IPS-15b (cell line): ENCODE data around the gene NOD1.

Source experiments
- H3K27me3 ChIP-seq: one replicate; pipeline ENCODE4 v1.6.1; 2013; ENCODE audit warnings: low read length; ENCODE audit not compliant: control insufficient read depth, insufficient read depth
- H3K36me3 ChIP-seq: one replicate; pipeline ENCODE4 v1.6.1; 2013; ENCODE audit warnings: low read length; ENCODE audit not compliant: control insufficient read depth, insufficient read depth
- H3K4me1 ChIP-seq: one replicate; pipeline ENCODE4 v1.6.1; 2013; ENCODE audit warnings: mild to moderate bottlenecking, low read length; ENCODE audit not compliant: control insufficient read depth, insufficient read depth
- H3K4me3 ChIP-seq: one replicate; pipeline ENCODE4 v1.5.1; 2013; ENCODE audit warnings: low read depth, low read length
- H3K9ac ChIP-seq: one replicate; pipeline ENCODE4 v1.6.1; 2013; ENCODE audit warnings: low read depth, mild to moderate bottlenecking, low read length
- H3K9me3 ChIP-seq: one replicate; pipeline ENCODE4 v1.6.1; 2013; ENCODE audit warnings: mild to moderate bottlenecking, low read length; ENCODE audit not compliant: control insufficient read depth, insufficient read depth

The NOD1 gene

DNA sequence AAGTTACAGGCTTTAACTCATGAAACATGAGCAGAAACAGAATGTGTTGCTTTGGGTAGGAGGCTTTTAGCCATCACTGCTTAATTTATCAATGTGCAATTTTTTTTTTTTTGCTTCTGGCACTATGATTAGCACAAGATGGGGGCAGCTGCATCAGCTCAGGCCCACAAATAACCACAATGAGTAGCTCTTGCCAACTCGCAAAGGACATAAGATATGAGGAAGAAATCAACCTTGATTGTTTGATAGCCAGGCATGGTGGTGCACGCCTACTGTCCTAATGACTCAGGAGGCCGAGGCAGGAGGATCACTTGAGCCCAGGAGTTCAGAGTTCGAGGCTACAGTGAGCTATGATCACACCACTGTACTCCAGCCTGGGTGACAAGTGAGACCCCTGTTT, 12.3 kb downstream of the NOD1 start:
- Histone ChIP-seq H3K4me3 (no peak overlapping the region), H3K9me3 (no peaks in the 10 kb centered on the region), H3K9ac (no peak overlapping the region), H3K4me1 (peaks cover 11% of the 10 kb centered on the region), H3K27me3 (no peaks in the 10 kb centered on the region), H3K36me3 (no peaks in the 10 kb centered on the region)

DNA sequence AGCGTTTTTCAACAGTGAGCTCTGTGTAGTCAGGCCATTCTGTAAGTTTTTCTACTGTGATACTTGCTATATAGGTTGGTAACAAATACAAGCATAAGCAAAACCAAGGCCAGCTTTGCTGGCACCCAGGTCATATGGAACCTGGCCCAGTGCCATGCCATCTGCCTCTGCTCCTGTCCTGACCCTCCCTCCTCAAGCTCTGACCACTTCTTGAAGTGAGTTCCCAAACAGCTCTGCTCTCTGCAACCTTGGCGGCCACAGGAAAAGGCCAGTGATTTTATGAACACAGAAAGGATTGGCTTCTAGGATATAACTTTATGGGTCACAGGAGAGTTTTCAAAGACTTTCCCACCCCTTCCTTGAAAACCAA, 12.8 kb downstream of the NOD1 start:
- H3K9ac ChIP-seq, result no peak overlapping the region
- H3K27me3 ChIP-seq, result no peaks in the 10 kb centered on the region
- H3K9me3 ChIP-seq, result no peaks in the 10 kb centered on the region
- peaks cover 11% of the 10 kb centered on the region for H3K4me1 ChIP-seq
- H3K36me3 ChIP-seq, result no peaks in the 10 kb centered on the region
- H3K4me3 ChIP-seq, result no peak overlapping the region

DNA sequence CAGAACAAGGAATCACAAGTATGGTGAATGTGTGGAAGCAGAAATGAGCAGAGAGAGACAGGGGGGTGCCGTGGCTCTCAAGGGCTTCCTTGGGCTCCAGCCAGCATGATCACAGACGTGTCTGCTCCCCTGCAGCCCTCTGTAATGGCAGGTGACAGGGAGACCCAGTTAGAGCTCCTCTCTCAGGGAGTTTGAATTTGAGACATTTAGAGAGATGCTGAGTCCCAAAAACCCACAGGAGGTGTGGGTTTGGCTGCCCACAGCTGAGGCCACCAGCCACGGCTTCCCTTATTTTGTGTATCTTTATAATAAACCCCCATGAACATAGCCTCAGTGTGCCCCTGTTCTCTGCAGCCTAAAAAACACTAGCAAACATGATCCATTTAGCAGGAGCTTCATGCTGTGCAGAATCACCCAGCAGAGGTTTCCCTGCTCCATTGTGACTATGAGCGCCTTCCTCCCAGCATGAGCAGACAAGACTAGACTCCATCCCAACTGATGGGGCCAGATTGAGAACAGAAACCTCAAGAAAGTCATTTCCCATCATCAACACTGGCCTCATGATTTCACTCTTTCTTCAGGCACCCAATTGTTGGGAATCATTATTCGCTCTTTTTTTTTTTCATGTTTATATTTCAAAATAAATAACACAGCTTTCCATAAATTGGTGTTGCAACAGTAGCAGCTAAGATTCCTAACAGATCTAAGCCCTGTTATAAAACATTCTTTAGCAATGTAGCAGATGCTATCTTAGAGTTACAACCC, 13.4 kb downstream of the NOD1 start:
- H3K4me1 ChIP-seq, result peaks cover 11% of the 10 kb centered on the region
- no peaks in the 10 kb centered on the region for H3K27me3 ChIP-seq
- no peaks in the 10 kb centered on the region for H3K9me3 ChIP-seq
- no peak overlapping the region for H3K9ac ChIP-seq
- H3K36me3 ChIP-seq, result no peaks in the 10 kb centered on the region
- no peak overlapping the region for H3K4me3 ChIP-seq

DNA sequence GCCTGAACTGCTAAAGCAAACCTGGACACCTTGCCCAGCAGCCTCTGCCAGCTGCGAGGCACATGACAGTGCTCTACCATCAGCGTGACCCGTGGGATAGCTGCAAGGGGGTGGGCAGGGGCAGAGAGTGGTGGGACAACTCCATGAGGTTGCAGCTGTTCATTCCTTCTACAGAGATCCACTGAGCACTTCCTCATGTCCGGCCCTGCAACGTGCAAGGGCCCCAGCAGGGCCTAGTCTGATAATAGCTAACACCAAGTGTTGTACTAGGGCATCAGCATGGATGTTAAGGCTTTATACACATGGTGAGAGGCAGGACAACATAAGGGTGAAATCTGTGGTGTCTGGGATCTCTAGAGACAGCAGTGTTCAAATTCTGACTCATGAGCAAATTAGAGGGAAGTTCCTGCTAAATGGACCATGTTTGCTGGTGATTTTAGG, 14.3 kb downstream of the NOD1 start:
- H3K4me3 ChIP-seq, result no peak overlapping the region
- no peaks in the 10 kb centered on the region for H3K9me3 ChIP-seq
- H3K27me3 ChIP-seq, result no peaks in the 10 kb centered on the region
- peaks cover 7% of the 10 kb centered on the region for H3K4me1 ChIP-seq
- H3K9ac ChIP-seq, result no peak overlapping the region
- no peaks in the 10 kb centered on the region for H3K36me3 ChIP-seq

DNA sequence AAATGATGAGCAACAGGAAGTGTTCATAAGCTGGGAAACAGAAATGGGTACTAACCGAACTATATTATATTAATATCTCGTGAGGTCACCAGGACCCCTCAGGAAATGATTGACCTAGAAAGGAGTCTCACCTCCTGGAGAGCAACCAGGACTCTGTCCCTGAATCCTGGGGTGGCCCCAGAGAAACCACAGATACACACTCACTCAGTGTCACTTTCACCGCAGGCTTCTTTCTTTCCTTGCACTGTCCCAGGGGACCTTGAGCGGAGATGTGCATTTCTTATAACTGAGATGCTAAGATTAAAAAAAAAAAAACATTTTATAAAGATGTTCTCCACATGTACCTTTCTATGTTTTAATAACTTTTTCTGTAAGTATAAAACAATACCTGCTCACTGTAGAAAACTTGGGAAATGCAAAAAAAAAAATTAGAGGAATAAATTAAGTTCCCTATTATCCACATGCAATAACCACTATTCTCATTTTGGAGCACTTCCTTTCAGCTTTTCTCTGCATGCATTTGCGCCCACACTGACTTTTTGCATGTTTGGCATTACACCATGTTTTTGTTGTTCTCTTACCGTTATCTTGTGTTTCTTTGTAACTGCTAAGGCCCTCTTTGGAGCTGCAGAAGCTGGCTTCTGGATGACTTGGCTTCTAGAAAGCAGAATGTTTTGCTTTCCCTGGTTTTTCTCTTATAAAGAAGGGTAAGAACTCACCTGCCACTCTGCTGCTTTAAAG, 15.0 kb downstream of the NOD1 start:
- no peaks in the 10 kb centered on the region for H3K9me3 ChIP-seq
- H3K4me3 ChIP-seq, result no peak overlapping the region
- no peaks in the 10 kb centered on the region for H3K27me3 ChIP-seq
- H3K9ac ChIP-seq, result no peak overlapping the region
- peaks cover 2% of the 10 kb centered on the region for H3K4me1 ChIP-seq
- H3K36me3 ChIP-seq, result no peaks in the 10 kb centered on the region

DNA sequence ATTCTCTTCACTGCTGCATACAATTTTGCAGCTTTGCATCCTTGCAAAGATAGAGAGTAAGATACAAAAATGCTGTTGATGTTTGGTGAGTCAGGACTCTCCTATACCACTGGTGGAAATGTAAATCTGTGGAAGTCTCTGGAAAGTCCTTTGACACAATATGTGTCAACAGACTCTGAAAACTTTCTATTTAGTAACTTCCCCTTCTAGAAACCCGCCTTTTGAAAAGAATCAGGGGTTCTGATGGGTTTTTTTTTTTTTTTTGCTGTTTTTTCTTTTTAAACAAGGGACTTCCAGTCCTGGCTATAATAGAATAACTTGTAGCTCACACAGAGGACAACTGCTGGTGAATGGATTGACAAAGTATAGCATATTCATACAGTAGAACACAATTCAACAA, 16.4 kb downstream of the NOD1 start:
- H3K27me3 ChIP-seq, result no peaks in the 10 kb centered on the region
- H3K36me3 ChIP-seq, result no peaks in the 10 kb centered on the region
- H3K4me3 ChIP-seq, result no peak overlapping the region
- no peaks in the 10 kb centered on the region for H3K9me3 ChIP-seq
- H3K4me1 ChIP-seq, result no peaks in the 10 kb centered on the region
- no peak overlapping the region for H3K9ac ChIP-seq

DNA sequence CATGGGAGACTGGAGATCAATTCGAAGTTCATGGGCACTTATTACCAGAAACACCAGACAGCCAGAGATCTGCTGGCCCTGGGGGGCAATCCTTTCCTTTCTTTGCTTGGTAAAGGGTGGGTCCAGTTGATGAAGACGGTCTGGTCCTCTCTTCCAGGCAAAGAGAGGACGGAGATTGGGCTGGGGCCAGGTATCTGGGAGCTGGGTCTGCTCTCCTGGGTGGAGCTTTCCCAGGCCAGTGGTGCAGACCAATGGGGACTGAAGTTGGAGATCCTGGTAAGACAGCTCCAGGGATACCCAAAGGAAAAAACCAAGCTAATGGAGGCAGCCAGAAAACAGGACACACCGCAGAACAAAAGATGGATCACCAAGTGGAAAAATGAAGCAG, 18.3 kb downstream of the NOD1 start:
- Histone ChIP-seq H3K27me3 (no peaks in the 10 kb centered on the region), H3K9ac (no peak overlapping the region), H3K4me1 (no peaks in the 10 kb centered on the region), H3K4me3 (no peak overlapping the region), H3K36me3 (no peaks in the 10 kb centered on the region), H3K9me3 (no peaks in the 10 kb centered on the region)

DNA sequence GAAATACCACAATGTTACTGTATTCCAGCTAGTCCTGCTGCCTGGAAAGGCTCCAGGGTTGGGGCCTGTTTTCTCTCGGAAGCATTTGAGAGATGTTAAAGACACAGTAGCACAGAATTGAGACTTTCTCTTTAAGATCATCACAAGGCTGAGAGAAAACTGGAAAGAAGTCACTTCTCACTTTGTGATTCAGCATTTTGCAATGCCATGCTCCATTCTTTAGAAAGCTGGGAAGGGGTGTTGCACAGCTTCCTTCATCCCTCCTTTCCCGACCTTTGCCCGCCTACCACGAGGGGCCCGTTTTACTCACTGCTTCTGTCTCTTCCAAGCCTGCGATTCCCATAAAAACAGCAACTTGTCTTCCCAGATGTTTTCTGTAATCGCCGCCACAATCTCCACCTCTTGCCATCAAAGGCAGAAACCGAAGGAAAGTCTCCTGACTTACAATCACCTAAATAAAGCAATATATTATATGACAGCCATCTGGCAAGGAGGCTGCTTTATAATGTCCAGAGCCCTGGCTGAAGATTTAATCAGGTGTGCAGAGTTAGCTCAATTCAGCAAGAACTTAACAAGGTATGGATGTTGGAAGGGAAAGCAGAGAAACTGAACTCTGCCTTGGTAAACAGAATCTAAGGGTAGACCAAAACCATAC, 18.9 kb downstream of the NOD1 start:
- no peak overlapping the region for H3K4me3 ChIP-seq
- H3K9ac ChIP-seq, result no peak overlapping the region
- no peaks in the 10 kb centered on the region for H3K9me3 ChIP-seq

DNA sequence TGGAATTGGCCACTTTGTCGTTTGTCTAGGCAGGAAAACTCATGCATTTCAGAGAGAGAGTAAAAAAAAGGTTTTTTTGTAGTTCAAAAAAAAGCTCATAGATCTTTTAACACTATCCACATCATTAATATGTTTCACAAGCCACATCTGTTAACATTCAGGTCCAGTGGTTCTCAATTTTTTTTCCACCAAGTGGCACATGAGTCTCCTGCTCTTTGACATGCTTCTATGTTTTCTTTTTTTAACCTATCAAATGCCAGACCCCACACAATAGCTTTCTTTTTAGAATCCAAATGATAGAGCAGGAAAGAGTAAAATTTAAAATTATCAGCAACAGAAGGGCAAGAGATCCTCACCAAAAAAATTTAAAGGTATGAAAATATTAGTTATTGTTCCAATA, 20.3 kb downstream of the NOD1 start:
- Histone ChIP-seq H3K36me3 (no peaks in the 10 kb centered on the region), H3K4me3 (no peak overlapping the region), H3K9ac (no peak overlapping the region), H3K27me3 (no peaks in the 10 kb centered on the region), H3K4me1 (no peaks in the 10 kb centered on the region), H3K9me3 (no peaks in the 10 kb centered on the region)

More for the DNA sequence above, 18.9 kb downstream of the NOD1 start:
- H3K4me1 ChIP-seq, result no peaks in the 10 kb centered on the region
- H3K27me3 ChIP-seq, result no peaks in the 10 kb centered on the region
- no peaks in the 10 kb centered on the region for H3K36me3 ChIP-seq

DNA sequence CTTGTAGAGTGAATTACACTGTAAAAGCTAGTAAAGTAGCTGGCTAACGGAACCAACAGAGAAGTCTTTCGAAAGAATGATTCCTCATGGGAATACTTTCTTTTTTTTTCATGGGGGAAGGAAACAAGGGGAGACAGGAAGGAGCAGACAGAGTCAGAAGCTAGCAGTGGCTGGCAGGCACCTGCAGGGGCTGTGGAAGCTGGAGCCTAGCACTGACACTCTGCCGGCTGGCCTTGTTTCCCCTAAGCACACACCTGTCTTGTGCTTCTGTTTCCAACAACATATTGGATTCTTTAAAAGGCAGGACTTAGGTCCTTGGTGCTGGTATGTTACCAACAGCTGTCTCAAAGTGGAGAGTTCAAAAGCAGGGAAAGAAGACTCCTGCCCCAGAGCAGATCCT, 24.7 kb downstream of the NOD1 start:
- Histone ChIP-seq H3K36me3 (peaks cover 3% of the 10 kb centered on the region), H3K9ac (no peak overlapping the region), H3K27me3 (no peaks in the 10 kb centered on the region), H3K4me1 (peaks cover 4% of the 10 kb centered on the region), H3K4me3 (no peak overlapping the region), H3K9me3 (no peaks in the 10 kb centered on the region)

DNA sequence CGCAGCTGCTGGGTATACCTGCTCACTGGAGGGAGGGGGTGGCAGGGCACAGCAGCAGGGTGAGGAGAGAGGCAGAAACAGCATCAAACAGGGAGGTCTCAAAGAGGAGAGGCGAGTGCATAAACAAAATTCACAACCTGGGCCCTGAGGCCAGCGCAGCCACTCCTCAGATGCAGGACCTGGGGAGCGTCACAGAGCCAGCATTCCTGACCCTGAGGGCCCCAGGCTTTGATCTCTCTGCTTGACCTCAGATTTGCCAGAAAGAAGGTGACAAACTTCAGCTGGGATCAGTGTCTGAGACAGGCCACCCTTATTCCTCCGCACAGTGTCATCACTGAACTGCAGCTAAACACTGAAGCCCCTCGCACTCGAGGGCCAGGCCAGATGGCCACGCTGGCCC, 25.6 kb downstream of the NOD1 start:
- Histone ChIP-seq H3K4me3 (no peak overlapping the region), H3K4me1 (peaks cover 4% of the 10 kb centered on the region), H3K36me3 (peaks cover 3% of the 10 kb centered on the region), H3K27me3 (no peaks in the 10 kb centered on the region), H3K9me3 (no peaks in the 10 kb centered on the region), H3K9ac (no peak overlapping the region)
